Measurements from ENCODE around the gene RAET1L. TPM values are rescaled to one million over a fixed set of nuclear protein-coding genes. Genes with fewer than 3 reads are reported as not detected.
"Not testable (repeated sequence)": the region's sequence is repeated elsewhere in the genome, so short reads cannot be mapped to it uniquely, and the experiment has no call there.

The RAET1L gene
- total and polyA plus RNA-seq, 8 donors: 1.1 to 5.0 TPM; not detected in 6

- TF ChIP-seq POLR2AphosphoS5 (IDR thresholded peaks at IDR 0.05): no peak
- no peak for TF ChIP-seq EP300 (IDR thresholded peaks at IDR 0.05)
- TF ChIP-seq, protein P1, sequence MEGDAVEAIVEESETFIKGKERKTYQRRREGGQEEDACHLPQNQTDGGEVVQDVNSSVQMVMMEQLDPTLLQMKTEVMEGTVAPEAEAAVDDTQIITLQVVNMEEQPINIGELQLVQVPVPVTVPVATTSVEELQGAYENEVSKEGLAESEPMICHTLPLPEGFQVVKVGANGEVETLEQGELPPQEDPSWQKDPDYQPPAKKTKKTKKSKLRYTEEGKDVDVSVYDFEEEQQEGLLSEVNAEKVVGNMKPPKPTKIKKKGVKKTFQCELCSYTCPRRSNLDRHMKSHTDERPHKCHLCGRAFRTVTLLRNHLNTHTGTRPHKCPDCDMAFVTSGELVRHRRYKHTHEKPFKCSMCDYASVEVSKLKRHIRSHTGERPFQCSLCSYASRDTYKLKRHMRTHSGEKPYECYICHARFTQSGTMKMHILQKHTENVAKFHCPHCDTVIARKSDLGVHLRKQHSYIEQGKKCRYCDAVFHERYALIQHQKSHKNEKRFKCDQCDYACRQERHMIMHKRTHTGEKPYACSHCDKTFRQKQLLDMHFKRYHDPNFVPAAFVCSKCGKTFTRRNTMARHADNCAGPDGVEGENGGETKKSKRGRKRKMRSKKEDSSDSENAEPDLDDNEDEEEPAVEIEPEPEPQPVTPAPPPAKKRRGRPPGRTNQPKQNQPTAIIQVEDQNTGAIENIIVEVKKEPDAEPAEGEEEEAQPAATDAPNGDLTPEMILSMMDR (IDR thresholded peaks at IDR 0.05): no peak
- no peak for TF ChIP-seq POLR2A (IDR thresholded peaks at IDR 0.05)
- Histone ChIP-seq H3K9me3 (no peaks in the 10 kb centered on the region), H3K36me3 (no peaks in the 10 kb centered on the region), H3K27me3 (peaks cover 12 to 61% (median 34%) of the 10 kb centered on the region in 3 donors), H3K4me3 (no peak overlapping the region), H3K4me1 (peaks cover 4 to 19% (median 9%) of the 10 kb centered on the region in 4 donors), H3K27ac (no peak overlapping the region)
- WGBS, 5 donors: 44 to 63% (median 53%) methylated on average over 6 of the region's 6 CpGs
- intact Hi-C loops (cut with DNase I; ENCODE audit: low total_unique reads): no loop called here
- no peak for DNase-seq
Measured at GRCh38 chr6:150018846-150019580, 6.3 kb downstream of the RAET1L start.

DNA sequence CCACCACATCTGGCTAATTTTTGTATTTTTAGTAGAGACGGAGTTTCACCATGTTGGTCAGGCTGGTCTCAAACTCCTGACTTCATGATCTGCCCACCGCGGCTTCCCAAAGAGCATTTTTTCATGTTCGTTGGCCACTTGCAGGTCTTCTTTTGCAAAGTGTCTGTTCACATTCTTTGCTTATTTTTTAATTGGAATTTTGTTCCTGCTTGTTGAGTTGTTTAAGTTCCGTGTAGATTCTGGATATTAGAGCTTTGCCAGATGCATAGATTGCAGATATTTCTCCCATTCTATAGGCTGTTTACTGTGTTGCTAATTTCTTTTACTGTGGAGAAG, 8.2 kb downstream of the RAET1L start:
- not testable (repeated sequence) for DNase-seq

GRCh38 chr6:150016324-150017185, 8.8 kb downstream of the RAET1L start:
- H3K27ac ChIP-seq: no peak overlapping the region
- H3K4me1 ChIP-seq: peaks cover 4 to 19% (median 9%) of the 10 kb centered on the region in 4 donors
- peak; percentile 67 to 84 for DNase-seq
- TF ChIP-seq, protein P1 (IDR thresholded peaks at IDR 0.05): peak in 5 of 7 experiments; percentile 64 to 77 (median 71)
- no peak for TF ChIP-seq POLR2A (IDR thresholded peaks at IDR 0.05)
- intact Hi-C loops (cut with DNase I; ENCODE audit: low total_unique reads): loop anchor here (2.0 kb wide), 1 partner anchor 80 kb away; no protein-coding TSS in a partner anchor
- no peak overlapping the region for H3K4me3 ChIP-seq
- H3K36me3 ChIP-seq: no peaks in the 10 kb centered on the region
- WGBS, 5 donors: 23 to 32% (median 25%) methylated on average over 6 of the region's 6 CpGs
- H3K9me3 ChIP-seq: no peaks in the 10 kb centered on the region
- peaks cover 12 to 75% (median 51%) of the 10 kb centered on the region in 3 donors for H3K27me3 ChIP-seq

More for the DNA sequence above, 8.2 kb downstream of the RAET1L start:
- intact Hi-C loops (cut with DNase I; ENCODE audit: low total_unique reads): loop anchor here (2.0 kb wide), 1 partner anchor 80 kb away; no protein-coding TSS in a partner anchor
- peaks cover 4 to 19% (median 9%) of the 10 kb centered on the region in 4 donors for H3K4me1 ChIP-seq
- H3K4me3 ChIP-seq, H3K27ac ChIP-seq, H3K9me3 ChIP-seq, H3K36me3 ChIP-seq: not testable (repeated sequence)
- peaks cover 12 to 69% (median 47%) of the 10 kb centered on the region in 3 donors for H3K27me3 ChIP-seq
- WGBS, 5 donors: 2 to 9% (median 6%) methylated on average over 5 of the region's 5 CpGs

DNA sequence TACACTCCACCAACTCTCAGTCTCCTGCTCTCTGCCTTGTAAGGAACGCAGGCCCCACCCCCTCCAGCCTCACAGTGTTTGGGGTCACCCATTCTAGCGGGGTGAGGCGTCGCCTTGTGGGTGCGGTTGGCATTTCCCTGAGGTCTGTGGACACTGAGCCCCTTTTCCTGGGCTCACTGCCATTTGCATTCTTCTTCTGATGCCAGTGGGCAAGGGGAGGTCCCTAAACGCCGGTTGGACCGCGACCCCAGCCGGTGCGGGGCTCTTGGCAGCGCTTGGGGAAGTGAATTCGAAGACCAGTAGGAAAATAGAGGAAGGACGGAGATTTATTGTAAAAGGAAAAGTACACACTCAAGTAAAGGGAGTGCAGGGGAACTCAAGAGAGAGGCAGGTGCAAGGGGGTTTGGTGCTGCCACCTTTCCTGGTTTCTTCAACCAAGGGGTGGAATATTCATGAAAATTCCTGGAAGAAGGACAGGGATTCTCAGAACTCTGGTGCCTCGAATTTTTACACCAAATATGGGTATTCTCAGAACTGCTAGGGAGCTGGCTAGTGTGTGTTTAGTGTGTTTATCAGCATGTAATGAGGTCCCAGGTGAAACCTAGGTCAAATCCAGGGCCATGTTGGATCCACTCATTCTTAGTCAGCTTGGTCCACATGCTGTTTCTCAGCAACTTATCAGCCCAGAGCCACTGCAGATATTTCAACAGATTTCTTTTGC, 9.9 kb downstream of the RAET1L start:
- 2 to 6% (median 4%) methylated on average over 10 to 15 of the region's 15 CpGs for WGBS, 5 donors
- H3K36me3 ChIP-seq, H3K9me3 ChIP-seq, DNase-seq, H3K27ac ChIP-seq: not testable (repeated sequence)
- intact Hi-C loops (cut with DNase I; ENCODE audit: low total_unique reads): loop anchor here (2.0 kb wide), 1 partner anchor 79 kb away; no protein-coding TSS in a partner anchor
- Histone ChIP-seq H3K27me3 (peaks cover 12 to 86% (median 53%) of the 10 kb centered on the region in 3 donors), H3K4me1 (peaks cover 4 to 19% (median 9%) of the 10 kb centered on the region in 4 donors), H3K4me3 (peak overlapping the region in 1 of 4 donors; percentile 3)

DNA sequence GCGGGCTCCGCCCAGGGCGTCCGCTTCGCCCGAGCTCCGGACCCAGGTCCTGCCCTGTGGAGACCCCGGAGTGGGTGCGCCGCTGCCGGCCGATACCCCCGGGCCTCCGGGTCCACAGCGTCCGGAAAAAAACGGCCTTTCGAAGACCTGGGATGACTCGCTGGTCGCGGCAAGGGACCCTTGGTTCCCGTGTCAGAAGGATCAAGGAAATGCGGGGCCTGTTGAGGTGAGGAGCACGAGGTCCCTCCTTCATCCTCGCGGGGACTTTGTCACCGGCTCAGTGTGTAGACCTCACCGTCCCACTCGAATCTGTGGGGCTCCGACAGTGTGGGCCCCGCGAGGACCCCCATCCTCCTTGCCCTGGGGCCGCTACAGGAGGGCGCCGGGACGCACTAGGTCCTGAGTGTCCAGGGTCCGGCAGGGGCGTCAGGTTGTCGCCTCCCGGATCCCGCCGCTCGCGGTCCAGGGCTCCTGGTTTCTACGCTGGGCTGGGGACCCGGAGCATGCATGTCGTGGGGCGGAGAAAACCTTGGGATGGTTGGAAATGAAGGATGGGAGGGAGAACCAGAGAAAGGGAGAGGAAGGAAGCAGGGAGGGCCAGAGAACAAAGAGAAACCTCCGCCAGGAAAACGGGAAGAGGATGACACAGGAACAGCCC, 10.6 kb downstream of the RAET1L start:
- peak overlapping the region in 1 of 4 donors; percentile 3 for H3K4me3 ChIP-seq

GRCh38 chr6:150013785-150014622, 11.3 kb downstream of the RAET1L start:
- peak overlapping the region in 1 of 4 donors; percentile 3 for H3K4me3 ChIP-seq

More for the DNA sequence above, 10.6 kb downstream of the RAET1L start:
- H3K27ac ChIP-seq; H3K9me3 ChIP-seq; intact Hi-C loops (cut with DNase I; ENCODE audit: low total_unique reads); DNase-seq; H3K36me3 ChIP-seq: not testable (repeated sequence)
- WGBS, 5 donors: 3 to 6% (median 5%) methylated on average over 4 to 48 of the region's 50 CpGs
- Histone ChIP-seq H3K27me3 (peaks cover 12 to 93% (median 60%) of the 10 kb centered on the region in 3 donors), H3K4me1 (peaks cover 4 to 19% (median 9%) of the 10 kb centered on the region in 4 donors)

More at GRCh38 chr6:150013785-150014622, 11.3 kb downstream of the RAET1L start:
- H3K36me3 ChIP-seq; H3K27ac ChIP-seq; DNase-seq; H3K9me3 ChIP-seq; intact Hi-C loops (cut with DNase I; ENCODE audit: low total_unique reads): not testable (repeated sequence)
- 12 to 20% (median 14%) methylated on average over 8 to 11 of the region's 24 CpGs for WGBS, 5 donors
- Histone ChIP-seq H3K27me3 (peaks cover 12 to 96% (median 60%) of the 10 kb centered on the region in 3 donors), H3K4me1 (peaks cover 4 to 19% (median 9%) of the 10 kb centered on the region in 4 donors)
